Skeletal muscle tissue (tissue), 4 donors: ENCODE measurements around the gene CHST15. TPM values are rescaled to one million over a fixed set of nuclear protein-coding genes. Genes with fewer than 3 reads are reported as not detected.

Experiments used
- H3K27ac ChIP-seq: one replicate; pipeline ENCODE4 v1.7.0; 2013; ENCODE audit warnings: mild to moderate bottlenecking, low read depth, low read length, inconsistent platforms
- H3K27me3 ChIP-seq, 3 donors: one replicate each; pipeline ENCODE4 v1.7.0; 2013; ENCODE audit warnings: low read length in 3 of 3; ENCODE audit not compliant: control insufficient read depth in 3 of 3, insufficient read depth in 3 of 3
- H3K36me3 ChIP-seq, 3 donors: one replicate each; pipeline ENCODE4 v1.7.0; 2013; ENCODE audit warnings: low read length in 3 of 3; ENCODE audit not compliant: control insufficient read depth in 3 of 3, insufficient read depth in 3 of 3
- H3K4me1 ChIP-seq, 3 donors: one replicate each; pipeline ENCODE4 v1.7.0; 2013; ENCODE audit warnings: low read length in 3 of 3, mild to moderate bottlenecking in 3 of 3; ENCODE audit not compliant: control insufficient read depth in 3 of 3, insufficient read depth in 3 of 3
- H3K4me3 ChIP-seq, 3 donors: one replicate each; pipeline ENCODE4 v1.7.0; 2013; ENCODE audit warnings: low read length in 3 of 3
- H3K9ac ChIP-seq, 3 donors: one replicate each; pipeline ENCODE4 v1.7.0; 2013; ENCODE audit warnings: low read length in 3 of 3, mild to moderate bottlenecking in 3 of 3, moderate library complexity in 2 of 3, low read depth in 1 of 3
- H3K9me3 ChIP-seq, 3 donors: one replicate each; pipeline ENCODE4 v1.7.0; 2013; ENCODE audit warnings: low read length in 3 of 3; ENCODE audit not compliant: control insufficient read depth in 3 of 3
- total RNA-seq: library from RNA; depleted of rRNA; stranded (reverse); fragments of >200 nt; gene quantifications from one replicate; pipeline ENCODE4 v1.2.3, GENCODE V29; 2014
- donor health status: Osteomylitis.

CHST15 gene
- total RNA-seq, 1 donor from 2014 or later = 19.3 TPM

DNA sequence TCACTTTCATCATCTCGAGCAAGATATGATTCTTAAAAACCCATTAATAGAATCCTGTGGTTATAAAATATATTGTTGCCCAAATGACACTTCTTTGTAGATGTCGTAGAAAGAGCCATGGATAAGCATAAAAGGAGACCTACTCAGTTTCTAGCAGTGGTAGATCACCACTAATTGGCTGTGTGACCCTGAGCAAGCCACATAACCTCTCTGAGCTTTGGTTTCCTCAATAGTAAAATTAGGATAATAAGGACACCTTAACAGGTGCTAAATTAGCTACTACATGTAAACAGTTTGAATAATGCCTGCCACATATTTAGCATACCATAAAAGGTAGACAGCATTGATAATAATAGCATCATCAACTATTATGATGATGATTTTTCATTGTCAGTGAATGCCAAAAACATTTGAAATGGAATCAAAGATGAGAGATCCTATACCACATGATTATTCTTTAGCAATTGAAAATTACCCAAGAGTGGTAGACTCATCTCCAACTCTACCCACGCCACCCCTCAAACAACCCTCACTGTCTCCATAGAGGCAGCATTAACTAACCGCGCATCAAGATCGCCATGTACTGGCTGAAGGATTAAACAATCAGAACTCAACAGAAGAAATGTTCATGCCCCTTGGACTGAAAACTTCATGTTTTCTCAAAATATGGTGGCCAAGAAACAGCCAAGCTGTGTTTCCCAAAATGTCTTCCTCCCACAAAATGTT is 45.8 kb downstream of the CHST15 start:
- Histone ChIP-seq H3K4me1 (peaks cover 12 to 29% (median 20%) of the 10 kb centered on the region in 3 donors), H3K36me3 (no peaks in the 10 kb centered on the region), H3K27ac (no peak overlapping the region), H3K9me3 (no peaks in the 10 kb centered on the region), H3K27me3 (no peaks in the 10 kb centered on the region), H3K9ac (no peak overlapping the region), H3K4me3 (no peak overlapping the region)

DNA sequence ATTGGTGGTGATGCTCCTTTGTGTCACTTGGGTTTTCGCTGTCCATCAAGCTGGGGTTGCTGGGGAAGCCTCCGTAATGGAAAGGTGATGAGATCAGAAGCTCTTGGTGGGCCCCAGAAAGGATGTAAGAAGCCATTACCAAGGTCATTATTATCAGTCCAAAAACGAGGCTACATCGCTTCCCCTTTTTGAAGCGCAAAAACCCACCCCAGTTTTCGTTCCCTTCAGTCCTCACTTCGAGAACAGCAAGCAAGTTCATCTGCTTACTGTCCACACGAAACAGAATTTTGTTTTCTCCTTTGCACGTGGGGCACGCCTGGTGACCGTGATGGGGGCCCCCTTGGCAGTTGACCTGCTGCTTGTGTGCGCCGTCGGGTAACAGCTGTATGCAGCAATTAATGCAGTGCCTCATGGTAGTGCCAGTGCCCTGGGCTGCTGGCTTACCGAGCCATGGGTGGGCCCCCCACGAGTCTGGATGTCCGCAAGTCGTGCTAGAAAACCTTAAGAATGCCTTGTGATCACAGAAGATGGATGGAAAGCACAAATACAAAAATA is 47.5 kb downstream of the CHST15 start:
- Histone ChIP-seq H3K9me3 (no peaks in the 10 kb centered on the region), H3K36me3 (peaks cover 0 to 3% (median 0%) of the 10 kb centered on the region in 3 donors), H3K4me1 (peaks cover 6 to 26% (median 19%) of the 10 kb centered on the region in 3 donors), H3K27ac (no peak overlapping the region), H3K4me3 (no peak overlapping the region), H3K9ac (no peak overlapping the region), H3K27me3 (no peaks in the 10 kb centered on the region)

DNA sequence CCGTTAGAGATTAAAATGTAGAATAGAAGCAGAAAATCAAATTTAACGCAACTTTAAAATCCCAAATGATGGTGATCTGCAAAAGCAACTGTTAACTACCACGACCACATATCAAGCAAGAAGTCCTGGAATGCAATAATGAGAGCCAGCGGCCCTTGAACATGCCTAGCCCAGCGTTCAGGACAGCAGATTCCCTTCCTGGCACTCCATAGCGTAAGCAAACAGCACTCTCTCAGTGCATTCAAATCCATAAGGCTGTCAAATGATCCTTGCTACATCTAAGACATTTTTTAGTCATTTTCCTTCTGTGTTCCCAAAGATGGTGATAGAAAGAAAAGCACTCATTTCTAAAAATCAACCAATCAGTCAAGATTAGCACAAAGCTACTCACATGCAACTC is 48.1 kb downstream of the CHST15 start:
- Histone ChIP-seq H3K27ac (no peak overlapping the region), H3K9me3 (no peaks in the 10 kb centered on the region), H3K27me3 (no peaks in the 10 kb centered on the region), H3K36me3 (peaks cover 0 to 3% (median 0%) of the 10 kb centered on the region in 3 donors), H3K9ac (no peak overlapping the region), H3K4me3 (no peak overlapping the region), H3K4me1 (peaks cover 6 to 28% (median 16%) of the 10 kb centered on the region in 3 donors)

- Histone ChIP-seq H3K9ac (peak overlapping the region in 1 of 3 donors; percentile 50), H3K4me3 (peak overlapping the region in 2 of 3 donors; percentile 41 to 49), H3K4me1 (peaks cover 6 to 26% (median 19%) of the 10 kb centered on the region in 3 donors), H3K27ac (peak overlapping the region; percentile 15), H3K9me3 (no peaks in the 10 kb centered on the region), H3K36me3 (peaks cover 0 to 3% (median 3%) of the 10 kb centered on the region in 3 donors), H3K27me3 (no peaks in the 10 kb centered on the region)
These were observed 49.1 kb downstream of the CHST15 start for GRCh38 chr10:124044143-124044862.

- peaks cover 6 to 25% (median 19%) of the 10 kb centered on the region in 3 donors for H3K4me1 ChIP-seq
- peak overlapping the region in 1 of 3 donors; percentile 50 for H3K9ac ChIP-seq
- H3K27me3 ChIP-seq = no peaks in the 10 kb centered on the region
- H3K36me3 ChIP-seq = peaks cover 0 to 3% (median 3%) of the 10 kb centered on the region in 3 donors
- peak overlapping the region in 2 of 3 donors; percentile 41 to 49 for H3K4me3 ChIP-seq
- H3K9me3 ChIP-seq = no peaks in the 10 kb centered on the region
- H3K27ac ChIP-seq = peak overlapping the region; percentile 15
These were observed 49.9 kb downstream of the CHST15 start for GRCh38 chr10:124043310-124044142.

DNA sequence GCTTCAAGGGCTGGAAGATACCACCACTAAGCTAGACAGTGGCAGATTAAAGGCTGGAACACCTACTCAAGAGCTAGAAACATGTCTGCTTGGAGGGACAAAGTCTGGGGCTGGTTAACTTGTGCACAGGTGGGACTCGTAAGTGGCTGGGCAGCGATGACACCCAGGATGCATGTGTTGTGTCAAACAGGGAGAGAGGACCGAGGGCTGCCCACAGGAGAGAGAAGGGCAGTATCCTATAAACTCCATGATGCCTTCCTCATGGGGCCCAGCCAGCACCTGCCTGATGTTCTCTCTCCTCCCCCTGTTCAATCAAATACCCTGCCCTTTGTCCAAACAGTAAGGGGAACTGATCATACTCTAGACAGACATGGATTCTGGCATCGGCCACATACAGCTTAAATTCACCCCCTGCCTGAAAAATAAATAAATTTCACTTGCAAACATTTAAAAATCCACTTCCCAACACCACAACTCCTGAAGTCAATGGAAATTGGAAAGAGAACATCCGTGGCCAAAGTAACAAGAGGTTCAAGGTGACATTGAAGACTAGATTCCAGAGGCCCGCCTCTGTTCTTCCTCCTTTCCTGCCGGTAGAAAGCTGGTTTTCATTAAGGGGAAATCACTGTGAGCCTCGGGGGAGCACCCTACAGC is 50.6 kb downstream of the CHST15 start:
- Histone ChIP-seq H3K27ac (no peak overlapping the region), H3K36me3 (peaks cover 0 to 7% (median 6%) of the 10 kb centered on the region in 3 donors)

GRCh38 chr10:124041675-124042445 is 51.5 kb downstream of the CHST15 start:
- H3K27me3 ChIP-seq = no peaks in the 10 kb centered on the region
- no peak overlapping the region for H3K9ac ChIP-seq
- no peaks in the 10 kb centered on the region for H3K9me3 ChIP-seq
- H3K4me3 ChIP-seq = no peak overlapping the region
- no peak overlapping the region for H3K27ac ChIP-seq
- H3K36me3 ChIP-seq = peaks cover 2 to 15% (median 9%) of the 10 kb centered on the region in 3 donors
- peaks cover 6 to 25% (median 19%) of the 10 kb centered on the region in 3 donors for H3K4me1 ChIP-seq

More for the DNA sequence above, 50.6 kb downstream of the CHST15 start:
- H3K27me3 ChIP-seq = no peaks in the 10 kb centered on the region
- H3K4me3 ChIP-seq = no peak overlapping the region
- no peak overlapping the region for H3K9ac ChIP-seq
- H3K9me3 ChIP-seq = no peaks in the 10 kb centered on the region
- peaks cover 6 to 25% (median 19%) of the 10 kb centered on the region in 3 donors for H3K4me1 ChIP-seq

GRCh38 chr10:124040451-124041188 is 52.8 kb downstream of the CHST15 start:
- H3K27ac ChIP-seq = no peak overlapping the region
- H3K4me3 ChIP-seq = no peak overlapping the region
- peaks cover 2 to 21% (median 9%) of the 10 kb centered on the region in 3 donors for H3K36me3 ChIP-seq
- no peaks in the 10 kb centered on the region for H3K27me3 ChIP-seq
- no peaks in the 10 kb centered on the region for H3K9me3 ChIP-seq
- peaks cover 6 to 25% (median 22%) of the 10 kb centered on the region in 3 donors for H3K4me1 ChIP-seq
- H3K9ac ChIP-seq = no peak overlapping the region
